OCI-LY3 (cell line): ENCODE data around the gene HES4.

Experiments
- H2AFZ ChIP-seq: fragments of 200-600, 300-600 bp; shearing (Covaris generic); 2 replicates; pipeline ENCODE4 v1.6.0; 2014; ENCODE audit warnings: antibody characterized with exemption, low read depth, low read length
- H3K27ac ChIP-seq: fragments of 200-600, 300-600 bp; sonication (generic); 2 replicates; pipeline ENCODE4 v1.5.1; 2014; ENCODE audit warnings: mild to moderate bottlenecking, low read length, moderate library complexity, mixed read lengths
- H3K27me3 ChIP-seq: fragments of 200-600, 300-600 bp; sonication (generic); 2 replicates; pipeline ENCODE4 v1.6.1; 2014; ENCODE audit warnings: low read depth, low read length, mixed read lengths
- H3K36me3 ChIP-seq: fragments of 200-600, 300-600 bp; sonication (generic); replicated peaks from 2 replicates; pipeline ENCODE3; 2014; ENCODE audit warnings: low read depth, low read length, mixed read lengths
- H3K4me1 ChIP-seq: fragments of 300-600, 200-600 bp; sonication (generic); 2 replicates; pipeline ENCODE4 v1.6.1; 2014; ENCODE audit warnings: low read length, mixed read lengths
- H3K4me2 ChIP-seq: fragments of 200-600, 300-600 bp; sonication (generic); 2 replicates; pipeline ENCODE4 v1.6.1; 2014; ENCODE audit warnings: low read length, mixed read lengths
- H3K4me3 ChIP-seq: fragments of 300-600, 200-600 bp; sonication (generic); 2 replicates; pipeline ENCODE4 v1.5.1; 2014; ENCODE audit warnings: antibody characterized with exemption, mild to moderate bottlenecking, low read length, moderate library complexity
- H3K79me2 ChIP-seq: fragments of 300-600, 200-600 bp; shearing (Covaris generic); 2 replicates; pipeline ENCODE4 v1.6.1; 2014; ENCODE audit warnings: mild to moderate bottlenecking, low read length, mixed read lengths
- H3K9ac ChIP-seq: fragments of 300-600, 200-600 bp; shearing (Covaris generic); 2 replicates; pipeline ENCODE4 v1.6.0; 2014; ENCODE audit warnings: mild to moderate bottlenecking, low read length, moderate library complexity
- H3K9me3 ChIP-seq: fragments of 200-600, 300-600 bp; shearing (Covaris generic); 2 replicates; pipeline ENCODE4 v1.6.1; 2014; ENCODE audit warnings: low read length, mixed read lengths; ENCODE audit not compliant: insufficient read depth
- H4K20me1 ChIP-seq: fragments of 200-600, 300-600 bp; sonication (generic); 2 replicates; pipeline ENCODE4 v1.6.1; 2016; ENCODE audit warnings: low read length, mixed read lengths; ENCODE audit not compliant: insufficient read depth
- CTCF ChIP-seq: fragments of 200-600, 300-600 bp; sonication (generic); IDR thresholded peaks from 2 replicates; pipeline ENCODE4 v1.5.1; 2014; ENCODE audit warnings: antibody characterized with exemption, low read length, low read depth
- EZH2phosphoT487 ChIP-seq: fragments of 200-600 bp; shearing (Covaris generic); IDR thresholded peaks from 2 replicates; pipeline ENCODE4 v1.6.1; 2018; ENCODE audit warnings: antibody characterized with exemption, mixed run types, low read depth

The HES4 gene

DNA sequence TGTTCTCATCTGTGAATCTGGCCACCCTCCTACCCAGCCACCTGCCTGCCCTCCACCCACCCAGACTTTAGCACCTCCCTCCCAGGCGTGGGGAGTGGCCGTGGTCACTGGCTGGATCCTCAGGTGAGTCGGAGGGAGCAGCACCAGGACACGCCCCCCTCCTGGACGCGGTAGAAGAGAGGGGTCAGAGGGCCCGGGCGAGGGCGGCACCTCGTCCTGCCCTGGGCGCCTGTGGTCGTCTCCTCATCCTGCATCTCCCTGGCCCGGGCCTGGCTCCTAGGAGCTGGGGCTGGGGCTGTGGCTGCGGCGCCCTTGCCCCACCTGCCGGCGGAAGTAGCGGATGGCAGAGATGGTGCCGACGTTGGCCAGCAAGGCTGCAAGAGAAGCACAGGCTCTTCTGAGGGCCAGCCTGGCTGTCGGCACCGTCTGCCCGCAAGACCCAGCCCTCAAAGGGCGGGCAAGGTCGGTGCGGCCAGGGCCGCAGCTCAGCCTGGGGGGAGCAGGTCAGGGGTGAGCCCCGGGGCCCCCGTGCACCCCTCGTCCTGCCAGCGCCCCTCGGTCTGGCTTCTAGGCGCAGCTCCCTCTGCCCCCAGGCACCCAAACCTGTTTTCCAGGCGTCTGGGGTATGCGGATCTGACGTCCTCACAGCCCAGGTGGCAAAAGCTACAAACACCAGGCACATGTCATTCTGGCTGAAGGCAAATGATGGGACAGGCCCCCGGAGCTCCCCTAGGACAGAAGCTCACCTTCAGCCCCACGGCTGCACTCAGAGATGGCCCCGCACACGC, 23.8 kb downstream of the HES4 start:
- Histone ChIP-seq H3K27me3 (peaks cover 4% of the 10 kb centered on the region; the same call in 1 of the 2 replicates), H3K4me3 (peak overlapping the region; percentile 76), H4K20me1 (no peaks in the 10 kb centered on the region), H2AFZ (peak overlapping the region; percentile 80), H3K36me3 (no peaks in the 10 kb centered on the region), H3K9me3 (no peaks in the 10 kb centered on the region), H3K27ac (no peak overlapping the region), H3K4me2 (peak overlapping the region; percentile 92), H3K4me1 (no peaks in the 10 kb centered on the region), H3K79me2 (no peaks in the 10 kb centered on the region), H3K9ac (peak overlapping the region; percentile 25; the same call in 1 of the 2 replicates)
- TF ChIP-seq CTCF (peak; percentile 47), EZH2phosphoT487 (no peak)

- H3K9ac ChIP-seq, result no peak overlapping the region
- H3K27me3 ChIP-seq, result peaks cover 4% of the 10 kb centered on the region; the same call in 1 of the 2 replicates
- no peaks in the 10 kb centered on the region for H4K20me1 ChIP-seq
- H3K27ac ChIP-seq, result no peak overlapping the region
- no peaks in the 10 kb centered on the region for H3K36me3 ChIP-seq
- H3K9me3 ChIP-seq, result no peaks in the 10 kb centered on the region
- peak overlapping the region; percentile 92; the same call in 1 of the 2 replicates for H3K4me2 ChIP-seq
- H3K4me3 ChIP-seq, result no peak overlapping the region
- no peak overlapping the region for H2AFZ ChIP-seq
- H3K79me2 ChIP-seq, result no peaks in the 10 kb centered on the region
- H3K4me1 ChIP-seq, result no peaks in the 10 kb centered on the region
- TF ChIP-seq EZH2phosphoT487, result no peak
- TF ChIP-seq CTCF, result no peak
Measured at GRCh38 chr1:975365-975764, 24.5 kb downstream of the HES4 start.

GRCh38 chr1:974687-975328, 25.1 kb downstream of the HES4 start:
- H3K9me3 ChIP-seq, result no peaks in the 10 kb centered on the region
- no peaks in the 10 kb centered on the region for H3K36me3 ChIP-seq
- TF ChIP-seq CTCF, result no peak
- no peak for TF ChIP-seq EZH2phosphoT487
- H3K4me2 ChIP-seq, result no peak overlapping the region
- no peak overlapping the region for H3K4me3 ChIP-seq
- H3K9ac ChIP-seq, result no peak overlapping the region
- no peaks in the 10 kb centered on the region for H4K20me1 ChIP-seq
- H3K27ac ChIP-seq, result no peak overlapping the region
- H3K4me1 ChIP-seq, result no peaks in the 10 kb centered on the region
- H3K27me3 ChIP-seq, result peaks cover 4% of the 10 kb centered on the region; the same call in 1 of the 2 replicates
- no peak overlapping the region for H2AFZ ChIP-seq
- no peaks in the 10 kb centered on the region for H3K79me2 ChIP-seq

- Histone ChIP-seq H3K79me2 (no peaks in the 10 kb centered on the region), H3K9ac (no peak overlapping the region), H3K9me3 (no peaks in the 10 kb centered on the region)
Measured at GRCh38 chr1:974293-974640, 25.6 kb downstream of the HES4 start.

More at GRCh38 chr1:974293-974640, 25.6 kb downstream of the HES4 start:
- Histone ChIP-seq H3K4me1 (no peaks in the 10 kb centered on the region), H3K4me2 (no peak overlapping the region), H3K27me3 (peaks cover 4% of the 10 kb centered on the region; the same call in 1 of the 2 replicates), H4K20me1 (no peaks in the 10 kb centered on the region), H3K36me3 (no peaks in the 10 kb centered on the region), H2AFZ (no peak overlapping the region), H3K27ac (no peak overlapping the region), H3K4me3 (no peak overlapping the region)
- TF ChIP-seq EZH2phosphoT487 (no peak), CTCF (no peak)
